ENCODE data around the gene SPEM2.

DNA sequence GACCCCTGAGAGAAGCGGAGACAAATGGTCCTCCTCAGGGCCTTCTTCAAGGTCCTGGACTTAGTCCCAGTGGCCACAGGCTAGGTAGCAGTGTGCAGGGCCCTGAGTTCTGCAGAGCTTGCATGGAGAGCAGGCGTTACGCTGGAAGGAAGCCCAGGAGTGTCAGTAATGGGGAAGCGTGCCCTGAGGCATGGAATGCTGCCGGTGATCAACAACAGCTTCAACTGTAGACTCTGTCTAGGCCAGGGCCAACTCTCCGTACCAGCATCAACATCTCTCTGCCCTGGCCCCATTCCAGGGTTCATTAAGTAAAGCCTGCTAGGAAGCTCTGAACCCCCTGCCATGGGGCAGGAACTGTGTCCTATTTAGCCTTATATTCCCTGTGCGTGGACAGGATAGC lies 45.1 kb upstream of the SPEM2 start:
- TF ChIP-seq POLR2A (IDR thresholded peaks at IDR 0.05; ENCODE audit: low read depth, low read length) (no peak), POLR2AphosphoS5 (IDR thresholded peaks at IDR 0.05; ENCODE audit: low read depth, low read length) (no peak), TAF1 (IDR thresholded peaks at IDR 0.05; ENCODE audit: low read depth, low read length) (no peak)

Data from GM12891 (cell line).